H1 (cell line): Measurements from ENCODE around the gene SLC1A7. TPM values are rescaled to one million over a fixed set of nuclear protein-coding genes. Genes with fewer than 3 reads are reported as not detected.

Experiments
- CTCF ChIA-PET: fragments of 300-600 bp; sonication (Branson Sonifier 250); formaldehyde crosslinking; loops from one replicate; lab custom pipeline; 2021; ENCODE audit not compliant: partially characterized antibody; lab: Charles Lee
- POLR2A ChIA-PET: fragments of 300-600 bp; sonication (Branson Sonifier 250); formaldehyde crosslinking; loops from one replicate; lab custom pipeline; 2021; ENCODE audit warnings: inconsistent platforms; ENCODE audit not compliant: partially characterized antibody; lab: Charles Lee
- DNase-seq, 2 experiments: peaks; one replicate each; pipeline versions ENCODE4 v3.0.0 to v3.0.0-alpha.2; 2010 to 2022; ENCODE audit warnings: low spot score in 2 of 2, low read depth in 1 of 2, mixed read lengths in 1 of 2
- FAIRE-seq: peaks from 2 replicates; lab custom pipeline; 2011; peaks lifted over from hg19 to GRCh38; lab: Jason Lieb, UNC
- H2AFZ ChIP-seq: 2 replicates; pipeline ENCODE4 v1.8.1; 2012; ENCODE audit warnings: low read length, inconsistent platforms
- H2AK5ac ChIP-seq: 2 replicates; pipeline ENCODE4 v1.6.1; 2013; ENCODE audit warnings: low read depth, low read length
- H2BK120ac ChIP-seq: replicated peaks from 2 replicates; pipeline ENCODE3; 2013; ENCODE audit warnings: low read depth, low read length, inconsistent platforms
- H2BK12ac ChIP-seq: 2 replicates; pipeline ENCODE4 v1.6.1; 2013; ENCODE audit warnings: low read depth, low read length
- H2BK15ac ChIP-seq: 2 replicates; pipeline ENCODE4 v1.6.1; 2013; ENCODE audit warnings: low read length
- H2BK20ac ChIP-seq: 2 replicates; pipeline ENCODE4 v1.6.1; 2013; ENCODE audit warnings: low read length
- H2BK5ac ChIP-seq: 2 replicates; pipeline ENCODE4 v1.6.1; 2013; ENCODE audit warnings: low read depth, low read length
- H3K14ac ChIP-seq: 2 replicates; pipeline ENCODE4 v1.6.1; 2013; ENCODE audit warnings: inconsistent platforms; ENCODE audit not compliant: insufficient read length
- H3K18ac ChIP-seq: 2 replicates; pipeline ENCODE4 v1.6.1; 2013; ENCODE audit warnings: low read length; ENCODE audit errors: extremely low read depth
- H3K23ac ChIP-seq: 2 replicates; pipeline ENCODE4 v1.6.1; 2013; ENCODE audit warnings: inconsistent platforms; ENCODE audit not compliant: insufficient read length
- H3K23me2 ChIP-seq: 2 replicates; pipeline ENCODE4 v1.6.1; 2013; ENCODE audit warnings: low read depth, low read length
- H3K27ac ChIP-seq: 2 replicates; pipeline ENCODE4 v1.6.1; 2011; ENCODE audit warnings: low read depth, low read length, inconsistent platforms
- H3K27me3 ChIP-seq, 4 experiments: replicated peaks in 1 of 4; 1 replicate in 1 of 4; 2 replicates in 3 of 4; pipeline versions ENCODE4 v1.6.1 to v1.8.1; 2011 to 2013; ENCODE audit warnings: low read length in 3 of 4, mild to moderate bottlenecking in 3 of 4, inconsistent platforms in 2 of 4, mixed read lengths in 2 of 4, moderate library complexity in 1 of 4; ENCODE audit not compliant: control insufficient read depth in 3 of 4, insufficient read depth in 3 of 4; ENCODE audit errors: extremely low read depth in 1 of 4
- H3K36me3 ChIP-seq, 4 experiments: 2 replicates each; pipeline versions ENCODE4 v1.6.1 to v1.8.1; 2011 to 2013; ENCODE audit warnings: mild to moderate bottlenecking in 4 of 4, low read length in 3 of 4, moderate library complexity in 2 of 4, control low read depth in 1 of 4, inconsistent platforms in 1 of 4; ENCODE audit not compliant: insufficient read depth in 4 of 4, control insufficient read depth in 2 of 4
- H3K4ac ChIP-seq: replicated peaks from 2 replicates; pipeline ENCODE3; 2013; ENCODE audit warnings: low read length, low read depth, mixed read lengths, inconsistent platforms; ENCODE audit not compliant: insufficient read length
- H3K4me1 ChIP-seq, 4 experiments: replicated peaks in 1 of 4; 1 replicate in 1 of 4; 2 replicates in 3 of 4; pipeline versions ENCODE4 v1.6.1 to v1.8.1; 2011 to 2013; ENCODE audit warnings: low read length in 3 of 4, inconsistent platforms in 2 of 4, mixed read lengths in 1 of 4; ENCODE audit not compliant: insufficient read depth in 4 of 4, control insufficient read depth in 3 of 4
- H3K4me2 ChIP-seq, 2 experiments: 2 replicates each; pipeline versions ENCODE4 v1.6.1 to v1.8.1; 2011 to 2013; ENCODE audit warnings: low read depth in 2 of 2, low read length in 2 of 2, control low read depth in 1 of 2, inconsistent platforms in 1 of 2, mild to moderate bottlenecking in 1 of 2; ENCODE audit not compliant: insufficient read depth in 1 of 2
- H3K4me3 ChIP-seq, 4 experiments: fragments of 200-600, 300-600 bp in 1 of 4; sonication (generic), shearing (Covaris generic), sonication (Bioruptor Twin) in 1 of 4; 2 replicates each; pipeline versions ENCODE4 v1.5.1 to v1.8.1; 2011 to 2016; ENCODE audit warnings: low read length in 4 of 4, low read depth in 3 of 4, control low read depth in 2 of 4, inconsistent platforms in 2 of 4, mild to moderate bottlenecking in 2 of 4, mixed read lengths in 1 of 4, moderate library complexity in 1 of 4; ENCODE audit not compliant: insufficient read depth in 2 of 4; ENCODE audit errors: extremely low read depth in 1 of 4
- H3K56ac ChIP-seq: replicated peaks from 2 replicates; pipeline ENCODE3; 2013; ENCODE audit warnings: low read depth, mild to moderate bottlenecking, mixed read lengths, low read length, inconsistent platforms; ENCODE audit not compliant: insufficient read length
- H3K79me1 ChIP-seq: 2 replicates; pipeline ENCODE4 v1.6.1; 2013; ENCODE audit warnings: low read depth, low read length, control low read depth
- H3K79me2 ChIP-seq, 2 experiments: 2 replicates each; pipeline versions ENCODE4 v1.6.1 to v1.8.1; 2012 to 2013; ENCODE audit warnings: low read length in 2 of 2, mild to moderate bottlenecking in 2 of 2, inconsistent platforms in 1 of 2; ENCODE audit not compliant: insufficient read depth in 2 of 2, control insufficient read depth in 1 of 2
- H3K9ac ChIP-seq, 4 experiments: replicated peaks in 1 of 4; 1 replicate in 1 of 4; 2 replicates in 3 of 4; pipeline versions ENCODE4 v1.6.1 to v1.8.1; 2011 to 2013; ENCODE audit warnings: low read depth in 3 of 4, low read length in 3 of 4, control low read depth in 2 of 4, mild to moderate bottlenecking in 2 of 4, moderate library complexity in 2 of 4, inconsistent platforms in 1 of 4; ENCODE audit errors: extremely low read depth in 1 of 4
- H3K9me3 ChIP-seq, 2 experiments: 2 replicates each; pipeline versions ENCODE4 v1.6.1 to v1.8.1; 2012 to 2013; ENCODE audit warnings: mild to moderate bottlenecking in 2 of 2, moderate library complexity in 2 of 2, control low read depth in 1 of 2, inconsistent platforms in 1 of 2, low read depth in 1 of 2, low read length in 1 of 2, mixed read lengths in 1 of 2; ENCODE audit not compliant: insufficient read depth in 2 of 2
- H4K20me1 ChIP-seq, 2 experiments: replicated peaks in 1 of 2; 2 replicates each; pipeline versions ENCODE3 to v1.8.1; 2011 to 2013; ENCODE audit warnings: inconsistent platforms in 2 of 2, low read length in 2 of 2, mild to moderate bottlenecking in 1 of 2; ENCODE audit not compliant: insufficient read depth in 2 of 2, control insufficient read depth in 1 of 2
- H4K5ac ChIP-seq: 2 replicates; pipeline ENCODE4 v1.6.1; 2013; ENCODE audit warnings: low read length, low read depth, mixed read lengths, inconsistent platforms; ENCODE audit not compliant: insufficient read length
- H4K8ac ChIP-seq: 2 replicates; pipeline ENCODE4 v1.8.0; 2013; ENCODE audit warnings: mild to moderate bottlenecking, moderate library complexity, low read length, inconsistent platforms; ENCODE audit not compliant: insufficient read depth; ENCODE audit errors: extremely low read depth
- H4K91ac ChIP-seq: replicated peaks from 2 replicates; pipeline ENCODE3; 2013; ENCODE audit warnings: low read length, mixed read lengths, inconsistent platforms; ENCODE audit not compliant: insufficient read length
- GTF2F1 ChIP-seq: IDR thresholded peaks from 2 replicates; pipeline ENCODE4 v1.6.1; 2012; ENCODE audit warnings: low read depth, low read length, improper control_type of control experiment, borderline replicate concordance
- HDAC2 ChIP-seq, 2 experiments: fragments of 300-600 bp in 1 of 2; sonication (generic) in 1 of 2; IDR thresholded peaks; 2 replicates each; pipeline ENCODE4 v1.6.1; 2011 to 2012; ENCODE audit warnings: low read depth in 2 of 2, low read length in 2 of 2, mild to moderate bottlenecking in 2 of 2, moderate library complexity in 2 of 2, borderline replicate concordance in 1 of 2, inconsistent platforms in 1 of 2
- WGBS, 2 experiments: shearing (Covaris generic) in 1 of 2; methylation state at CpG; one replicate each; pipeline versions ENCODE4 v1.1.6 to v1.1.7; 2013 to 2015; ENCODE audit warnings: low lambda C conversion rate in 2 of 2, mixed read lengths in 2 of 2, inconsistent platforms in 1 of 2, low coverage in 1 of 2, missing lambda C conversion rate in 1 of 2; ENCODE audit not compliant: insufficient replicate concordance in 2 of 2, insufficient coverage in 1 of 2, insufficient read length in 1 of 2; ENCODE audit errors: extremely low coverage in 1 of 2, missing lambda C conversion rate in 1 of 2; 5-methylcytosine and 5-hydroxymethylcytosine counted together
- polyA plus RNA-seq, 7 experiments: library from polyadenylated mRNA; depleted of rRNA in 3 of 7; stranded (reverse) in 5 of 7; unstranded in 2 of 7; fragments of >200 nt in 5 of 7; fragments of 200-250 nt in 2 of 7; gene quantifications; 1 replicate in 5 of 7; 2 replicates in 1 of 7; 4 replicates in 1 of 7; pipeline versions ENCODE4 v1.2.1 to v1.2.3, GENCODE V29; 2011 to 2013; ENCODE audit warnings: missing spikeins in 2 of 7, mixed read lengths in 2 of 7
- total RNA-seq: library from RNA; stranded (reverse); fragmentation: NEBNext Ultra II Directional; extraction: Animal tissue kit (Norgen Biotek cat#: 25700); gene quantifications from 2 replicates; pipeline ENCODE4 v1.2.1, GENCODE V29; 2021

Gene SLC1A7
- total and polyA plus RNA-seq, 2 of the 8 experiments (the other 6 are each of a cell fraction or from before 2014, with no cell fraction given) = not detected

DNA sequence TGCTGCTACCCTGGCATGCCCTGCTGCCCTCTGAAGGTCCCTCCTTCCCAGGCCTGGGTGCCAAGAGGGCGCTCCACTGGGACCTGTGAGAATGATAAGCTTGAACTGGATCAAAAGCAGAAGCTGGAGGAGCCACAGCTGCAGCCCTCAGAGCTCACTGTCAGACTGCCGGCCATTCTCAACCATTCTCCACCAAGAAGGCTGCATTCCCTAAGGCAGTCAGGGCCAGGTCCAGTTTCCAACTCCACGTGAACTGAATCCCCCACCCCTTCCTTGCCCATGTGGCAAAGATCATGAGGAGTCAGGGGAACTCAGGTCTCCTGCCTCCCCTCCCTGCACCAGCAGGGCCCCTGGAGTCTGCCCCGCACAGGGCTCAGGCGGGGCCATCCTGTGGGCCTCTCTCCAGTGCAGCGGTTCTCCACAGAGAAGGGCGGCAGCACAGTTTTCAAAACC lies 19.5 kb downstream of the SLC1A7 start:
- Histone ChIP-seq H4K8ac (no peak overlapping the region), H3K4me3 (no peak overlapping the region), H4K20me1 (no peaks in the 10 kb centered on the region), H2AK5ac (no peak overlapping the region), H3K4me2 (no peak overlapping the region), H3K56ac (no peak overlapping the region), H3K9ac (no peak overlapping the region), H3K27me3 (no peaks in the 10 kb centered on the region; a peak in 2 of 7 replicates), H3K27ac (no peak overlapping the region), H3K14ac (no peak overlapping the region), H2BK20ac (no peak overlapping the region), H3K23me2 (0 out of 2 replicates have a peak, but pooled peaks cover 3% of the 10 kb centered on the region), H2BK12ac (no peak overlapping the region), H3K9me3 (no peaks in the 10 kb centered on the region; a peak in 1 of 4 replicates), H3K36me3 (no peaks in the 10 kb centered on the region), H3K79me2 (no peaks in the 10 kb centered on the region), H4K91ac (no peak overlapping the region), H4K5ac (no peak overlapping the region), H2AFZ (no peak overlapping the region), H3K4ac (no peak overlapping the region), H3K79me1 (no peaks in the 10 kb centered on the region), H2BK120ac (no peak overlapping the region), H2BK15ac (0 out of 2 replicates have a peak overlapping the region, but pooled peaks have one; percentile 31), H3K18ac (no peak overlapping the region), H2BK5ac (no peak overlapping the region), H3K23ac (no peak overlapping the region), H3K4me1 (peaks cover 0 to 24% (median 8%) of the 10 kb centered on the region in 4 experiments; a peak in 6 of 7 replicates)
- 87% methylated on average over 7 of the region's 7 CpGs; no CpG with 5 or more reads in 1 of the 2 experiments for WGBS, 2 experiments
- POLR2A ChIA-PET = interaction anchor here (1.1 kb wide), 1 partner anchor 14 kb away, joined by 3 read pairs; no protein-coding TSS in a partner anchor
- FAIRE-seq (no peak), DNase-seq (no peak)
- TF ChIP-seq GTF2F1 (no peak), HDAC2 (IDR thresholded peaks at IDR 0.05; ENCODE audit: borderline replicate concordance in 1 of 2, low read depth in 2 of 2, low read length in 2 of 2) (no peak)
- CTCF ChIA-PET = interaction anchor here (1.0 to 2.2 kb wide), 6 partner anchors 10 to 59 kb away, joined by 3 to 13 read pairs (median 4); no protein-coding TSS in a partner anchor
